T-cell (primary cell): ENCODE data around the gene TMEM181. TPM values are rescaled to one million over a fixed set of nuclear protein-coding genes. Genes with fewer than 3 reads are reported as not detected.
A peak's percentile ranks its signal among the peaks of the same experiment; 100 is the strongest.

Experiments
- ATAC-seq, 4 experiments: fragments of 200-7000 bp in 3 of 4; fragments of 150-1000 bp in 1 of 4; cut with Tn5 transposase; replicated peaks in 1 of 4; 1 replicate in 3 of 4; 2 replicates in 1 of 4; pipeline ENCODE4 v1.10.0; 2021; ENCODE audit warnings: moderate library complexity in 3 of 4, mild to moderate bottlenecking in 2 of 4, moderate number of reproducible peaks in 1 of 4
- CTCF ChIA-PET, 2 donors: fragments of 300-600 bp; sonication (Branson Sonifier 250); formaldehyde crosslinking; loops; one replicate each; lab custom pipeline; 2022; ENCODE audit warnings: antibody characterized with exemption in 2 of 2; lab: Charles Lee
- POLR2A ChIA-PET, 2 donors: fragments of 300-600 bp; sonication (Branson Sonifier 250); formaldehyde crosslinking; loops; one replicate each; lab custom pipeline; 2022; ENCODE audit warnings: antibody characterized with exemption in 2 of 2; lab: Charles Lee
- DNase-seq, 35 experiments: peaks; one replicate each; pipeline versions ENCODE4 v3.0.0 to v3.0.0-alpha.2; 2013 to 2023
- H3K27ac ChIP-seq: one replicate; pipeline ENCODE4 v1.5.1; 2013; ENCODE audit warnings: low read length
- H3K27me3 ChIP-seq, 2 experiments: replicated peaks in 1 of 2; 1 replicate in 1 of 2; 2 replicates in 1 of 2; pipeline versions ENCODE4 v1.6.1 to v1.7.0; 2013; ENCODE audit warnings: low read length in 1 of 2, mixed read lengths in 1 of 2; ENCODE audit not compliant: control insufficient read depth in 2 of 2, insufficient read depth in 2 of 2; ENCODE audit errors: extremely low read depth in 1 of 2
- H3K36me3 ChIP-seq, 2 donors: 1 replicate in 1 of 2; 2 replicates in 1 of 2; pipeline versions ENCODE4 v1.6.1 to v1.7.0; 2013; ENCODE audit warnings: low read length in 1 of 2; ENCODE audit not compliant: control insufficient read depth in 2 of 2, insufficient read depth in 1 of 2; ENCODE audit errors: extremely low read depth in 1 of 2
- H3K4me1 ChIP-seq, 2 experiments: 1 replicate in 1 of 2; 2 replicates in 1 of 2; pipeline versions ENCODE4 v1.6.1 to v1.7.0; 2013; ENCODE audit warnings: low read length in 2 of 2, mixed read lengths in 1 of 2; ENCODE audit not compliant: insufficient read depth in 2 of 2, control insufficient read depth in 1 of 2; ENCODE audit errors: extremely low read depth in 1 of 2
- H3K4me3 ChIP-seq, 2 donors: 1 replicate in 1 of 2; 2 replicates in 1 of 2; pipeline versions ENCODE4 v1.5.1 to v1.7.0; 2013; ENCODE audit warnings: mild to moderate bottlenecking in 2 of 2, low read length in 1 of 2, moderate library complexity in 1 of 2; ENCODE audit not compliant: control insufficient read depth in 1 of 2; ENCODE audit errors: extremely low read depth in 1 of 2
- H3K9me3 ChIP-seq: 2 replicates; pipeline ENCODE4 v1.7.0; 2013
- H3K27ac Mint-ChIP-seq, 2 donors: one replicate each; pipeline ENCODE4 v1.8.0; 2020 to 2021; ENCODE audit warnings: mild to moderate bottlenecking in 2 of 2, mixed read lengths in 2 of 2
- H3K27me3 Mint-ChIP-seq, 2 donors: one replicate each; pipeline ENCODE4 v1.8.0; 2021 to 2022; ENCODE audit warnings: mixed read lengths in 2 of 2
- H3K36me3 Mint-ChIP-seq: one replicate; pipeline ENCODE4 v1.8.0; 2021; ENCODE audit warnings: mixed read lengths
- H3K4me1 Mint-ChIP-seq, 3 donors: one replicate each; pipeline ENCODE4 v1.8.0; 2020 to 2022; ENCODE audit warnings: mixed read lengths in 3 of 3, mild to moderate bottlenecking in 1 of 3
- H3K4me3 Mint-ChIP-seq, 3 donors: one replicate each; pipeline ENCODE4 v1.8.0; 2020 to 2022; ENCODE audit warnings: mild to moderate bottlenecking in 3 of 3, mixed read lengths in 3 of 3, moderate library complexity in 3 of 3
- H3K9me3 Mint-ChIP-seq, 3 donors: one replicate each; pipeline ENCODE4 v1.8.0; 2020 to 2022; ENCODE audit warnings: mixed read lengths in 3 of 3
- WGBS: methylation state at CpG from one replicate; pipeline ENCODE4 v1.1.5; 2013; ENCODE audit warnings: missing lambda C conversion rate; ENCODE audit not compliant: insufficient coverage; 5-methylcytosine and 5-hydroxymethylcytosine counted together
- total RNA-seq, 35 experiments: library from RNA in 6 of 35; stranded (reverse) in 6 of 35; fragments of 120-200 nt in 1 of 35; gene quantifications; one replicate each; pipeline versions ENCODE4 v1.2.1 to v1.2.4 and lab custom pipeline; 2013 to 2026

TMEM181 gene
- total RNA-seq, 5 donors from 2014 or later (not counting 1 experiment from before 2014, with no cell fraction given) = 15.9 to 21.5 (median 19.9) TPM

- H3K4me1 ChIP-seq = peaks cover 0 to 11% of the 10 kb centered on the region in 2 experiments
- H3K4me3 ChIP-seq = no peak overlapping the region
- DNase-seq = no peak
- peaks cover 0 to 31% of the 10 kb centered on the region in 2 experiments for H3K27me3 ChIP-seq
- H3K4me1 Mint-ChIP-seq = peaks cover 0 to 6% (median 2%) of the 10 kb centered on the region in 3 donors
- 76% methylated on average over 3 of the region's 4 CpGs for WGBS
- H3K9me3 Mint-ChIP-seq = peaks cover 4 to 20% (median 10%) of the 10 kb centered on the region in 3 donors
- no peaks in the 10 kb centered on the region for H3K36me3 ChIP-seq
- peaks cover 47 to 62% of the 10 kb centered on the region in 2 donors for H3K27me3 Mint-ChIP-seq
- H3K9me3 ChIP-seq = no peaks in the 10 kb centered on the region
- POLR2A ChIA-PET = no interaction called here
- H3K4me3 Mint-ChIP-seq = no peak overlapping the region
- CTCF ChIA-PET = no interaction called here
- no peak overlapping the region for H3K27ac Mint-ChIP-seq
- peaks cover 3% of the 10 kb centered on the region for H3K36me3 Mint-ChIP-seq
- no peak for ATAC-seq
- no peak overlapping the region for H3K27ac ChIP-seq
Observed at GRCh38 chr6:158531566-158531965, 28.3 kb upstream of the TMEM181 start.

- Mint-ChIP-seq H3K27me3 (peaks cover 43 to 58% of the 10 kb centered on the region in 2 donors), H3K36me3 (no peaks in the 10 kb centered on the region), H3K27ac (no peak overlapping the region), H3K9me3 (peaks cover 4 to 15% (median 10%) of the 10 kb centered on the region in 3 donors), H3K4me1 (peaks cover 0 to 6% (median 2%) of the 10 kb centered on the region in 3 donors), H3K4me3 (no peak overlapping the region)
- Histone ChIP-seq H3K9me3 (no peaks in the 10 kb centered on the region), H3K27ac (no peak overlapping the region), H3K36me3 (no peaks in the 10 kb centered on the region), H3K27me3 (peaks cover 0 to 34% of the 10 kb centered on the region in 2 experiments), H3K4me3 (no peak overlapping the region), H3K4me1 (peaks cover 0 to 12% of the 10 kb centered on the region in 2 experiments)
- ChIA-PET POLR2A (no interaction called here), CTCF (no interaction called here)
- ATAC-seq (no peak), DNase-seq (no peak)
- 100% methylated on average over 1 of the region's 2 CpGs for WGBS
Observed at GRCh38 chr6:158531970-158532369, 27.9 kb upstream of the TMEM181 start.

- H3K27me3 ChIP-seq = peaks cover 4 to 37% of the 10 kb centered on the region in 2 experiments
- no peaks in the 10 kb centered on the region for H3K36me3 ChIP-seq
- peak overlapping the region; percentile 63 to 74 (median 69) for H3K4me3 Mint-ChIP-seq
- ATAC-seq (peak; percentile 59 to 70 (median 66)), DNase-seq (peak; percentile 22 to 84 (median 57))
- peaks cover 0 to 16% of the 10 kb centered on the region in 2 experiments for H3K4me1 ChIP-seq
- H3K9me3 ChIP-seq = no peaks in the 10 kb centered on the region
- peaks cover 48 to 66% of the 10 kb centered on the region in 2 donors for H3K27me3 Mint-ChIP-seq
- no peaks in the 10 kb centered on the region for H3K36me3 Mint-ChIP-seq
- 2% methylated on average over 61 of the region's 75 CpGs for WGBS
- H3K4me3 ChIP-seq = peak overlapping the region; percentile 44 to 55
- H3K27ac ChIP-seq = no peak overlapping the region
- no peak overlapping the region for H3K27ac Mint-ChIP-seq
- peaks cover 0 to 4% (median 0%) of the 10 kb centered on the region in 3 donors for H3K9me3 Mint-ChIP-seq
- H3K4me1 Mint-ChIP-seq = peaks cover 0 to 6% (median 4%) of the 10 kb centered on the region in 3 donors
- CTCF ChIA-PET = interaction anchor here in 1 of 2 donors (0.5 to 1.9 kb wide), 3 partner anchors 18 to 1167 kb away, joined by 3 to 6 read pairs (median 4); no protein-coding TSS in a partner anchor
- POLR2A ChIA-PET = interaction anchor here in 1 of 2 donors (0.6 kb wide), 1 partner anchor 324 kb away, joined by 6 read pairs; no protein-coding TSS in a partner anchor
Observed at GRCh38 chr6:158536084-158536890, 23.6 kb upstream of the TMEM181 start.

- WGBS = 5% methylated on average over 79 of the region's 94 CpGs
- DNase-seq (peak in 7 of 35 experiments; percentile 9 to 40 (median 17)), ATAC-seq (peak; percentile 61 to 73 (median 64))
- peaks cover 0 to 16% of the 10 kb centered on the region in 2 experiments for H3K4me1 ChIP-seq
- peaks cover 4 to 38% of the 10 kb centered on the region in 2 experiments for H3K27me3 ChIP-seq
- H3K27ac Mint-ChIP-seq = no peak overlapping the region
- H3K27ac ChIP-seq = no peak overlapping the region
- peaks cover 0 to 4% (median 0%) of the 10 kb centered on the region in 3 donors for H3K9me3 Mint-ChIP-seq
- no peaks in the 10 kb centered on the region for H3K9me3 ChIP-seq
- ChIA-PET CTCF (interaction anchor here in 1 of 2 donors (1.7 to 1.9 kb wide), 2 partner anchors 18 to 316 kb away, joined by 4 to 6 read pairs; no protein-coding TSS in a partner anchor), POLR2A (no interaction called here)
- peak overlapping the region; percentile 44 to 55 for H3K4me3 ChIP-seq
- H3K4me3 Mint-ChIP-seq = peak overlapping the region; percentile 52 to 63 (median 53)
- peaks cover 0 to 6% (median 4%) of the 10 kb centered on the region in 3 donors for H3K4me1 Mint-ChIP-seq
- H3K36me3 ChIP-seq = no peaks in the 10 kb centered on the region
- H3K36me3 Mint-ChIP-seq = no peaks in the 10 kb centered on the region
- H3K27me3 Mint-ChIP-seq = peaks cover 40 to 60% of the 10 kb centered on the region in 2 donors
Observed at GRCh38 chr6:158536891-158537798, 22.7 kb upstream of the TMEM181 start.

GRCh38 chr6:158538741-158539140 lies 21.1 kb upstream of the TMEM181 start:
- peak in 1 of 35 experiments; percentile 9 for DNase-seq
- H3K4me1 Mint-ChIP-seq = peaks cover 0 to 6% (median 4%) of the 10 kb centered on the region in 3 donors
- H3K4me3 Mint-ChIP-seq = peak overlapping the region in 1 of 3 donors; percentile 51
- CTCF ChIA-PET = no interaction called here
- H3K4me3 ChIP-seq = no peak overlapping the region
- no peaks in the 10 kb centered on the region for H3K36me3 Mint-ChIP-seq
- no peak for ATAC-seq
- peaks cover 31 to 51% of the 10 kb centered on the region in 2 donors for H3K27me3 Mint-ChIP-seq
- POLR2A ChIA-PET = interaction anchor here in 1 of 2 donors (0.6 kb wide), 1 partner anchor 327 kb away, joined by 4 read pairs; no protein-coding TSS in a partner anchor
- peaks cover 0 to 16% of the 10 kb centered on the region in 2 experiments for H3K4me1 ChIP-seq
- no peaks in the 10 kb centered on the region for H3K9me3 ChIP-seq
- H3K27ac ChIP-seq = no peak overlapping the region
- no peaks in the 10 kb centered on the region for H3K36me3 ChIP-seq
- no peaks in the 10 kb centered on the region for H3K9me3 Mint-ChIP-seq
- 54% methylated on average over 2 of the region's 2 CpGs for WGBS
- no peak overlapping the region for H3K27ac Mint-ChIP-seq
- H3K27me3 ChIP-seq = peaks cover 4 to 38% of the 10 kb centered on the region in 2 experiments
